SJCRH30 (cell line): ENCODE measurements around the gene MYBPH. TPM values are rescaled to one million over a fixed set of nuclear protein-coding genes. Genes with fewer than 3 reads are reported as not detected.

Experiments
- DNase-seq, 2 experiments: peaks; one replicate each; pipeline ENCODE4 v3.0.0-alpha.2; 2015 to 2020
- H3K27ac ChIP-seq: fragments of 250-450 bp; sonication (Bioruptor Pico); 2 replicates; pipeline ENCODE4 v1.5.1; 2020; ENCODE audit warnings: mild to moderate bottlenecking, moderate library complexity
- H3K27me3 ChIP-seq: fragments of 250-450 bp; sonication (Bioruptor Pico); 2 replicates; pipeline ENCODE4 v1.5.1; 2020; ENCODE audit warnings: mild to moderate bottlenecking, moderate library complexity
- H3K36me3 ChIP-seq: fragments of 250-450 bp; sonication (Bioruptor Pico); 2 replicates; pipeline ENCODE4 v1.5.1; 2020; ENCODE audit warnings: mild to moderate bottlenecking, moderate library complexity
- H3K4me1 ChIP-seq: fragments of 250-450 bp; sonication (Bioruptor Pico); 2 replicates; pipeline ENCODE4 v1.5.1; 2020; ENCODE audit warnings: mild to moderate bottlenecking, moderate library complexity
- H3K4me3 ChIP-seq: fragments of 250-450 bp; sonication (Bioruptor Pico); 2 replicates; pipeline ENCODE4 v1.5.1; 2020; ENCODE audit warnings: mild to moderate bottlenecking, moderate library complexity
- H3K9me3 ChIP-seq: fragments of 250-450 bp; sonication (Bioruptor Pico); replicated peaks from 2 replicates; pipeline ENCODE4 v1.5.1; 2020; ENCODE audit warnings: mild to moderate bottlenecking, moderate library complexity
- total RNA-seq: library from RNA; depleted of rRNA; stranded (reverse); fragments of >200 nt; shearing (Covaris generic); gene quantifications from 2 replicates; pipeline ENCODE4 v1.2.3, GENCODE V29; 2014

Gene MYBPH
- total RNA-seq, 1 experiment from 2014 or later = 1.8 TPM

GRCh38 chr1:203158960-203159665, 16.5 kb downstream of the MYBPH start:
- no peak overlapping the region for H3K4me3 ChIP-seq
- no peak overlapping the region for H3K27ac ChIP-seq
- H3K36me3 ChIP-seq = peaks cover 49% of the 10 kb centered on the region
- peaks cover 1% of the 10 kb centered on the region; the same call in 1 of the 2 replicates for H3K4me1 ChIP-seq
- peaks cover 5% of the 10 kb centered on the region; the same call in 1 of the 2 replicates for H3K9me3 ChIP-seq
- DNase-seq = no peak
- H3K27me3 ChIP-seq = no peaks in the 10 kb centered on the region

DNA sequence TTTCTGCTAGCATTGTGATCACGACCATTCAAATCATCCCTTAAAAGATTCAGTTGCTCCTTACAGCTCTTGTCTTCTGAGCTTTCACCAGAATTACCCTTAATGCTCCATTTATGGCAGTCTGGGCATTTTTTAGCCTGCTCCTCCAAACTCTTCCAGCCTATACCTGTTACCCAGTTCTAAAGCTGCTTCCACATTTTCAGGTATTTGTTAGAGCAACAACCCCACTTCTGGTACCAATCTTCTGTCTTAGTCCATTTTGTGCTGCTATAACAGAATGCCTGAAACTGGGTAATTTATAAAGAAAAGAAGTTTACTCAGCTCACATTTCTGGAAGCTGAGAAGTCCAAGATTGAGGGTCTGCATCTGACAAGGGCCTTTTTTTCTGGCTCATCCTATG, 17.2 kb downstream of the MYBPH start:
- Histone ChIP-seq H3K36me3 (peaks cover 49% of the 10 kb centered on the region), H3K4me3 (no peak overlapping the region)
- DNase-seq = no peak

DNA sequence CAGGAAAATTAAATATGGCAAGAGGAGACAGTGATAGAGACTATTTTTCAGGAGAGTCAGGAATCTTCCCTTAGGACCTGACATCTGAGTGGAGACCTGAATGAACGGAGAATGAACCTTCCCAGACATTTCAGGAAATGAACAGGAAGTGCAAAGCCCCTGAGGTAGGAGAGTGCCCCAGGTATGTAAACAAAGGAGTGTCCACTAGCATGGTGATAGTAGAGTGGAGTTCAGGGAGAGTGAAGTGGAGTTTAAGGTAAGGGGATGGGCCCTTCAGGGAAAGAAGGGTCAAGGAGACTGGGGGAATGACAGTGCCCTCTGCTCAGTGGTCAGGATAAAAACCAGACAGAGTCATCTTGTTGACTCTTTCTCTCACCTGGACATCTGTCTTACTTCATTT, 19.3 kb downstream of the MYBPH start:
- DNase-seq = no peak
- Histone ChIP-seq H3K9me3 (peaks cover 5% of the 10 kb centered on the region; the same call in 1 of the 2 replicates), H3K27ac (no peak overlapping the region), H3K4me3 (no peak overlapping the region), H3K4me1 (peaks cover 9% of the 10 kb centered on the region; the same call in 1 of the 2 replicates), H3K27me3 (no peaks in the 10 kb centered on the region), H3K36me3 (peaks cover 59% of the 10 kb centered on the region)

More for the DNA sequence above, 17.2 kb downstream of the MYBPH start:
- Histone ChIP-seq H3K4me1 (peaks cover 8% of the 10 kb centered on the region; the same call in 1 of the 2 replicates), H3K9me3 (peaks cover 5% of the 10 kb centered on the region; the same call in 1 of the 2 replicates), H3K27ac (no peak overlapping the region), H3K27me3 (no peaks in the 10 kb centered on the region)

DNA sequence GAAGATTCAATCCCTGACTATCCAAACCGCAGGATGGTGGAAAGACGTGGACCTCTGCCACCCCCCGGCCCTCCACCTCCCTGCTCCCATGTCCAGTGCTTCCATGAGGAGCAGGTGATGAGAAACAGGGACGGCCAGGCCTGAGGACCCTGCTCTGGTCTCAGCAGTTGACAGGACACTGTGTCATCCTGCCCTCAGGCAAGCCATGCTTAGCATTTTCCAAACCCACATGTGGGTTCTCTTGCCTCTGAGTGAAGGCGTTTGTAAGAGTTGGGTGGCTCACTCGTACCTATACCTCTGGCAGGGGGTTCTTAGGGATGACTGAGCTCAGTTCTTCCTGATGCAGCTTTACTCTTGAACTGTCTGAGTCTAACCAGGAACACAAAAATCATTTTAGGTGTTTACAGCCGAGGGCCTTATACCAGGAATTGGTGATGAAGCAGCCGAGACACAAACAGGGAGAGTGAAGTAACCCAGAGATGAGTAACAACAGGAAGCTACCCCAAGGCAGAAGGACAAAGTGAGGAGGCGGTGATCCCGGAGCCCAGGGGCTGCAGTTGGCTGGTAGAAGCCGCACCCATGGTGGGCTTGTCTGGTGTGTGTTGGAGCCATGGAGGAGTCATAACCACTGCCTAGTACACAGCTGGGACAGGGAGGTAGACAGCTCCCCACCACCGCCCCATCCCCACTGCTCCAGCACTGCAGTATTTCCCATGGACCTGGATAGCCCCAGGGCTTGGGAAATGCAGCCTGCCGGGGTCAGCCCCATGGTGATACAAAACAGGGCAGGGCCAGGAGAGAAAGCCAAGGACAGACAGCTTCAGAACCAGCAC, 21.4 kb downstream of the MYBPH start:
- Histone ChIP-seq H3K27me3 (no peaks in the 10 kb centered on the region), H3K9me3 (peaks cover 5% of the 10 kb centered on the region; the same call in 1 of the 2 replicates), H3K4me3 (no peak overlapping the region), H3K4me1 (peaks cover 9% of the 10 kb centered on the region; the same call in 1 of the 2 replicates), H3K36me3 (peaks cover 53% of the 10 kb centered on the region), H3K27ac (no peak overlapping the region)
- no peak for DNase-seq

DNA sequence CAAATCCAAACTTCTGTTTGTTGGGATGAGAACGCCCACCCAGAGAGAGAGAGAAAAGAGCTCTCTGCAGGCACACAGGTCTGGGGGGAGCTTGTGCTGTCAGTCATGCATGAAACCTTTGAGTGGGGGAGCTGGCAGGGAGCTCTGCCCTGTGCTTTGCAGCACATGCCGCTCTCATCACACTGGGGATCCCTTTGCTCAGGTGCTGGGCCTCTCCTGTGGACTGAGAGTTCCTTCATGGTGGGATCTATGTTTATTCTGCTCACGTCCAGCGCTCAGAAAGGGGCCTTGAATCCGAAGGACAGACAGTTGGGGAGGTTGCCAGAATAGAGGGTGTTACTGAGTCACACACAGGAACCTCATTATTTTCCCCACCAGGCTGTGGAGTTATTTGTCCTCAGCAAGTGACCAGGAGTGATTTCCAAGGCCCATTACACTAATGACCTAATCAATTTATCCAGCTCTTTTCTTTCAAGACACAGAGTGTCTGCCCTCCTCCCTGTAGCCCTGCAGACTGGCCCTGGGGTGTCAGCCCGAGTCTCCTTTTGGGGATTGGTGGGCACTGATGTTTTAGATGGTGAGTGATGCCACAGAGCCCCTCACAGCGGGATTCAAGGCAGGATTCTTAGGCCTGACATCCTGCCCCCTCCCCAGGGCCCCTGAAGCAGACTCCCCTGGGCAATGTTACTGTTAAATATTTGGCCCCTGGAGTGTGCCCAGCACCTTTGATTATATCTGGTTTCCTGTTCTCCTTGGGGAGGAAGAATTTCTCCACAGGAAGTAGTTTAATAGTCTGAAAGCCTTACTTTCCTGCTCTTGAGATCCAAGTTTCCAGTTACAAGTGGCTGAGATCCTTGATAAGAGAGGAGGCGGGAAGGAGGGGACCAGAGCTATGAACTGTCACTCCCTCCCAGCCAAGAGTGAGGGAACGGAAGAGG, 22.3 kb downstream of the MYBPH start:
- no peak for DNase-seq
- H3K4me3 ChIP-seq = no peak overlapping the region
- no peak overlapping the region for H3K27ac ChIP-seq
- H3K27me3 ChIP-seq = no peaks in the 10 kb centered on the region
- peaks cover 46% of the 10 kb centered on the region for H3K36me3 ChIP-seq
- H3K9me3 ChIP-seq = peaks cover 5% of the 10 kb centered on the region; the same call in 1 of the 2 replicates
- peaks cover 9% of the 10 kb centered on the region; the same call in 1 of the 2 replicates for H3K4me1 ChIP-seq

DNA sequence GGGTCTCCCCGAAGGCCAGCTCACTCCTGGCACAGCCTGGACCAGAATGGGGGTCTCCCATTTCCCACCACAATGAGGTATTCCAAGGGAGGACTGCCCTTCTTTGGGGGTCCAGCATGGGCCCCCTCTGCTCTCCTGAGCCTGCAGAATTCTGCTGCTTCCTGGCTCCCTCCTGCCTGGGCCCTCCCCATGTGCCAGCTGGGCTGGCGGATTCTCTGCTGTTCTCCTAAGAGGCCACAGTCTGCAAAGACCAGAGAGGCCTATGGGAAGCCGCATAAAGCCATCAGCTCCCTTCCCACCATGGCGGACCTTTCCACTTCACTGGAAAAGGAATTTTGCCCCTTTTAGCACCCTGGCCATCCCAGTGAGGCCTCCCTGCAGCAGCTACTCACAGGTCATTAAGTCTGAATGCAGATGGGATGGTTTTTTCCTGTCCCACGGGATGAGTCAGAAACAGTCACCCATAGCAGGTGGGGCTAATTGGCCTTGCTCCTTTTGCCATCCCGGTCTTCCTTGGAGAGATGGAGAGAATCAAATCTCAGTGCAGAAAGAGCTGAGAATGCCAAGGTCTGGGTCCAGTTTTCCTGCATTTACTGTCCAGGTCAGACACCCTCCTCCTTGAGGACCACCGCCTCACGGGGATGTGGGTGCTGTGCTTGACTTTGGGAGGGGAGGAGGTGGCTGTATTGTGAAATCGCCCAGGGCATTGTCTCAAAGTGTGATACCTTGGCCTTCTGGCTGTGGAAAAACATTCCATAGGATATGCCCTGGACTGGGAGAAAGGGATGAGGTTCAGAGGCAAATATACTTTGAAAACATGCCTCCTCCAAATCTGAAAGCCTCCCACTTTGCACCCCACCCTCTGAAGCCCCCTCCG, 23.2 kb downstream of the MYBPH start:
- peaks cover 9% of the 10 kb centered on the region; the same call in 1 of the 2 replicates for H3K4me1 ChIP-seq
- no peak overlapping the region for H3K27ac ChIP-seq
- H3K4me3 ChIP-seq = no peak overlapping the region
- no peaks in the 10 kb centered on the region; the same call in 1 of the 2 replicates for H3K9me3 ChIP-seq
- peaks cover 39% of the 10 kb centered on the region for H3K36me3 ChIP-seq
- no peak for DNase-seq
- H3K27me3 ChIP-seq = no peaks in the 10 kb centered on the region

- peaks cover 32% of the 10 kb centered on the region for H3K36me3 ChIP-seq
- no peak overlapping the region for H3K4me3 ChIP-seq
- H3K9me3 ChIP-seq = no peaks in the 10 kb centered on the region; the same call in 1 of the 2 replicates
- no peaks in the 10 kb centered on the region for H3K27me3 ChIP-seq
- peaks cover 9% of the 10 kb centered on the region; the same call in 1 of the 2 replicates for H3K4me1 ChIP-seq
- DNase-seq = no peak
- no peak overlapping the region for H3K27ac ChIP-seq
Measured at GRCh38 chr1:203151362-203152157, 24.1 kb downstream of the MYBPH start.

GRCh38 chr1:203150511-203151297, 24.9 kb downstream of the MYBPH start:
- Histone ChIP-seq H3K4me1 (peaks cover 9% of the 10 kb centered on the region; the same call in 1 of the 2 replicates), H3K27me3 (no peaks in the 10 kb centered on the region), H3K36me3 (peaks cover 25% of the 10 kb centered on the region), H3K9me3 (no peaks in the 10 kb centered on the region), H3K27ac (no peak overlapping the region), H3K4me3 (no peak overlapping the region)
- DNase-seq = no peak

GRCh38 chr1:203149188-203149840, 26.3 kb downstream of the MYBPH start:
- Histone ChIP-seq H3K4me3 (no peak overlapping the region), H3K27me3 (no peaks in the 10 kb centered on the region), H3K27ac (no peak overlapping the region), H3K4me1 (peaks cover 16% of the 10 kb centered on the region; the same call in 1 of the 2 replicates), H3K36me3 (peaks cover 22% of the 10 kb centered on the region), H3K9me3 (no peaks in the 10 kb centered on the region)
- no peak for DNase-seq

GRCh38 chr1:203148579-203148978, 27.0 kb downstream of the MYBPH start:
- H3K27ac ChIP-seq = no peak overlapping the region
- no peaks in the 10 kb centered on the region for H3K27me3 ChIP-seq
- H3K4me3 ChIP-seq = no peak overlapping the region
- no peak for DNase-seq
- peaks cover 24% of the 10 kb centered on the region for H3K36me3 ChIP-seq
- peaks cover 11% of the 10 kb centered on the region; the same call in 1 of the 2 replicates for H3K4me1 ChIP-seq
- H3K9me3 ChIP-seq = no peaks in the 10 kb centered on the region

DNA sequence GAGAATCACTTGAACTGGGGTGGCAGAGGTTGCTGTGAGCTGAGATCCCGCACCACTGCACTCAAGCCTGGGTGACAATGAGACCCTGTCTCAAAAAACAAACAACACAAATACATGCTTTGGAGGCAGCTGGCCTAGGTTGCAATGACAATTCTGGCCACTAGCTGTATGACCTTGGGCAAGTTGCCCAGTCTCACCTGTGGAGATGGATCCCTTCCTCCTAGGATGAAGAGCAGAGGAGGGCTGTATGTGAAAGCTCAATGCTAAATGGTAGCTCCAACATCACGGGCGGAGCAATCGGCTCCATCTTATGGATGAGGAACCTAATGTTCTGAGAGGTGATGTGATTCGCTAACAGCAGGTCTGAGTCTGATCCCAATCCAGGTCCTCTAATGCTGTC, 27.5 kb downstream of the MYBPH start:
- Histone ChIP-seq H3K4me1 (peaks cover 11% of the 10 kb centered on the region; the same call in 1 of the 2 replicates), H3K27me3 (no peaks in the 10 kb centered on the region), H3K4me3 (no peak overlapping the region), H3K9me3 (no peaks in the 10 kb centered on the region), H3K27ac (no peak overlapping the region), H3K36me3 (peaks cover 24% of the 10 kb centered on the region)
- DNase-seq = no peak

- Histone ChIP-seq H3K27me3 (no peaks in the 10 kb centered on the region), H3K4me3 (no peak overlapping the region), H3K27ac (no peak overlapping the region), H3K4me1 (peaks cover 15% of the 10 kb centered on the region; the same call in 1 of the 2 replicates), H3K36me3 (peaks cover 30% of the 10 kb centered on the region), H3K9me3 (no peaks in the 10 kb centered on the region)
- DNase-seq = no peak
Measured at GRCh38 chr1:203147376-203147775, 28.2 kb downstream of the MYBPH start.
